ENCODE measurements around the gene SMIM34.
"Not testable (repeated sequence)": the region's sequence is repeated elsewhere in the genome, so short reads cannot be mapped to it uniquely, and the experiment has no call there.

SMIM34 gene, protein sequence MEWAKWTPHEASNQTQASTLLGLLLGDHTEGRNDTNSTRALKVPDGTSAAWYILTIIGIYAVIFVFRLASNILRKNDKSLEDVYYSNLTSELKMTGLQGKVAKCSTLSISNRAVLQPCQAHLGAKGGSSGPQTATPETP

DNA sequence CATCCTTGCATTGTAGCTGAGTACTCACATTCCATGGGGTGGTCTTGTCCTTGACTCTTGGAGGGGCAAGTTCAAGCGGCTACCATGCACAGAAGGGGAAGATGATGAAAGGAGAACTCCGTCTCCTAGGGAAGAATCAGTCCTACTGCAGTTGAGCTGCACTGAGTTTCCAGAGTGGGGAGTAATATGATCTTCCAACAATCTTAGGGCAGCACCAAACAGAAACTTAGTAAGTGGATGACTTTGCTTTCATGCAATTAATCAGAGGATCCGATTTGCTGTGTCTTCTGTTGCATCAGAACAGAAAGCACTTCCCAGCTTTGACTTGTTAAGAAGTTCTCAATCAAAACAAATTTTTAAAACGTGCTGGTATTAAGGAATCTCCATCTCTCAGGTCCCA lies at the start of gene SMIM34:
TSS of gene SMIM34 (minus strand) at position 147 of the 400 bp plus-strand sequence. CDS start at position 35, 112 bp downstream.
- not testable (repeated sequence) for H3K27ac ChIP-seq

DNA sequence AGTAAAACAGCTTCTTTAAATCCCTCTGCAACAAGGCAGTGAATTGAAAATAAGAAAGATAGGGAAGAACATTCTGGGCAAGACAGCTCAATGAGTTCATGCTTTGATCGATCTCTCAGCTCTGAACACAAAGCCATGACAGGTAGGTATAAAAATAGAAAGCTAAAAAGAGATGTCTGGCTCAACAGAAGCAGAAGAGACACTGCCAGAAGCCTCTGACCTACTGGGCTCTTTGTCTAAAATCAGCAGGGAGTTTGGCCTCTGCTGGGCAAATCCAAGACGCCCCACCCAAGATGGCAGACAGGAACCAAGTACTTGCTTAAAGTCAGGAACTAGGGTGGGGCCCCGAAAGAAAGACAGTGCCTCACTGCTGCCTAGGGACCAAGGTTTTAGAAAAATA lies 43.6 kb upstream of the SMIM34 start:
- H3K27ac ChIP-seq: not testable (repeated sequence)

- not testable (repeated sequence) for H3K27ac ChIP-seq
These were observed 35.7 kb upstream of the SMIM34 start for GRCh38 chr21:34459426-34459825.

DNA sequence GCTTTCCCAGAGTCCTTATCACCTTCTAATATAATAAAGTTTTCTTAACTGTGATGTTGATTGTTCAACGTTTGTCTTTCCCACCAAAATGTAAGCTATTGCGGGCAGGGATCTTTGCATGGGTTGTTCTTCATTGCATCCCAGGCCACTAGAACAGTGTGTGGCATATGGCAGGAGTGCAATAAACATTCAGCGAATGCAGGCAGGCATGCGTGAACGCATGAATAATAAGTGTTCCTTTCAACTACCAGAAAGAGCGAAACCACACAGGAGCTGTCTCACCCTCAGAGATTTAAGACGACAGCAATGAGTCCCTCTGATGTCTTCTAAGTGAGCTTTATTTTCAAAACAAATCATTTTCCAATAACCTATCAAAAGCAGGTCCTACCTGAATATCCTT lies 34.5 kb upstream of the SMIM34 start:
- not testable (repeated sequence) for H3K27ac ChIP-seq

DNA sequence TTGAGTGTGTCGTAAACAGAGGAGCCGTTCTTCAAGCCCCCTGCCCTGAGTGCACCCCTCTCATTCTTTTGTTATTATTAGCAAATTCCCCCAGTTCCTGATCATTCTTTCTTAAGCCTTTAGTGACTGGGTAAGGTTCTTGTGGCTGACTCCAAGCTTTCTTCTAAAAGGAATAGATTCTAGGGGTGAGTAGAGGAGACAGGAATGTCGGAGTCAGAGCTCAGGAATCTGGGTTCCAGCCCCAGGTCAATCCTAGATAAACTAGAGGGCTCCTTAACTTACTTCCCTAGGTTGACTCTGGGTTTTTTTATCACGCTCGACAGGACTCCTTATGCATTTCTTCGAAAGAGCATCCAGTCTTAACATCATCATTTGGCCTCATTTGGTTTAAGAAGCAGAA lies 32.4 kb upstream of the SMIM34 start:
- not testable (repeated sequence) for H3K27ac ChIP-seq

DNA sequence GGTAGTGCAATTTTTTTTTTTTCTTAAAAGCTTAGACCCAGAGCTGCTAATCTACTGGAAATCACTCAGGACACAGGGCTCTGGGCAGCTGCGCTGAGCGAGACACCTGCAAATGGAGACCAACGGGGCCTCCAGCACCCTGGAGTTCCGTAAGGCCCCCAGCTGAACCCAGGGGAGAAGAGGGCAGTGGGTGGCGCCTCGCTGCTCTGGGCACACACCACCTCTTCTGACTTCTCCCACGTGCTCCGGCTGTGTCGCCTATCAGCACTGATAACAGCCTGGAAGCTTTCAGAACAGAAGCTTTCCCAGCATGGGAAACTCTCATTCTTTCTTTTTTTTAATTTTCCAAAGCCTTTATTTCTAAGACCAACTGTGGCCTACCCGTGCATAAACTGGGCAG lies 31.9 kb upstream of the SMIM34 start:
- not testable (repeated sequence) for H3K27ac ChIP-seq

DNA sequence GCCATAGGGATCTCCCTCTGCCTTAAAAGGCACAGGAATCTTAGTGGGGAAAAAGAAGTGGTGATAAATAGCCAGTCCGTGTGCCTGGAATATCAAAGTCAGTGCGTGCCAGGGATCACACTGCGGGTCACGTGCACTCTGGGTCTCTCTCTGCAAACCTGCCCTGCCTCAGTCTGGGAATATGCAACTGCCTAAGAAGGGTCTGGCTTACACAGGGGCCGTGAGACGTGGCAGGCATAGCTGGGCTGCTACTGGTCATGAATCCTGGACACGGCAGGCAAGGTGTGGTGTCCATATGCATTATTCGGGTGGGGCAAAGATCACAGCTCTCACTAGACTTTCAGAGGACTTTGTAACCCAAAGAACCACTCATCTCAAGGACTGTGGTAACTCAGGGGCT lies 23.3 kb upstream of the SMIM34 start:
- not testable (repeated sequence) for H3K27ac ChIP-seq

- H3K27ac ChIP-seq: not testable (repeated sequence)
These were observed 19.7 kb upstream of the SMIM34 start for GRCh38 chr21:34443486-34443885.

DNA sequence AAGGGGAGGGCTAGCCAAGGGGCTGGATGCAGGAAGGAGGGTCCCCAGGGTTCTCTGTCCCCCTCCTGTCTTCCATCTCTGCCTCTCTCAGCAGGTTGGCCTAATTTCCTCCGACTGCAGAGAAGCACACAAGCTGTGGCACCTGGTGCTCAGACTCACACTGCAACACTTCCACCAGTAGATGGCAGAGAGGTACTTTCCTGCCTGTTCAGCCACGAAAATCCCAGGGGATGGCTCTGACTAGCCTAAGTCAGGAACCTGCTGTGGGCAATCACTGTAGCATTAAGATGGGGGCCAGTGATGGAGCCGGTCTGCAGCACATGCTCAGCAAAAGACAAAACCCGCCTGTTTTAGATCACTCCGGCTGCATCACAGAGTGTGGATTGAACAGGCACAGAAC lies 6.0 kb upstream of the SMIM34 start:
- H3K27ac ChIP-seq: not testable (repeated sequence)

DNA sequence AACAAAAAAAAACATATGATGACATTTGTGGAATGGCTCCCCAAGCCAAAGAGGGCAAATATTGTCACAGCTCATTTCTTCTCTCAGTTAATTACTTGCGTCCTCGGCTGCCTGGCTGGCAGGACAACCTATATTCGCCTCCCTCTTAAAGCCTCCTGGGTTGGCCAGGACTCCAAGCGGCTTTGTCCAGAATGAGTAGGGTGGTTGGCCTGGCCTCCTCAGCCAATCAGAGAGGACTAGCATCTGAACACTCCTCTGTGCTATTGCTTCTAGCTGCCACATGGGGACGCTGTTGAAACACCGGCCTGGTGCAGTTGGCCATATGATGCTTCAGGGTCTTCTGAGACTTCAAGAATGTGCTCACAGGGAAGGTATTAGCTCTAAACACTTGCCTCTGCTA lies 4.7 kb upstream of the SMIM34 start:
- H3K27ac ChIP-seq: not testable (repeated sequence)

- H3K27ac ChIP-seq: not testable (repeated sequence)
These were observed 3.6 kb upstream of the SMIM34 start for GRCh38 chr21:34427339-34427738.

DNA sequence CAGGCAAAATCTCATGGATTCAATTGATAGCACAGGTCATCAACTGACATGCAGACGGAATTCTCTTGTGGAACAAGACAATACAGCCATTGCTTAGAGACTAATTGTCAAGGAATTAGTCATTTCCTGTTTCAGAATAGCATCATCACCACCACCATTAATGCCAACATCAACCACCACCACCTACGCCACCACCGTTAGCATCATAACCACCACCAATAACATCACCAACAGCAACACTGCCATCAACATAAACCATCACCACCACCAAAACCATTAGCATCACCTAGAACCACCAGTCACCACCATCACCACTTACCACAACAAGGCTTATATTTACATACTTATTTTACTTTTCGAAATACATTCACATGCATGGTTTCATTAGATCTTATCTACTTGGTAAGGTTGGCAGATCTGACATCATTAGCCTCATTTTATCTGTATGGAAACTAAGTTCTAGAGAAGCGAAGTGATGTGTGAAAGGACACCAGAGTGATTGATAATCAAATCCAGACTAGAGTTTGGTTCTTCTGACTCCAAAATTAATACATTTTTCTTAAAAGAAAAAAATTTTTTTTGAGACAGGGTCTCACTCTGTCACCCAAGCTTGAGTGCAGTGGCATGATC lies 6.2 kb downstream of the SMIM34 start:
- not testable (repeated sequence) for H3K27ac ChIP-seq

GRCh38 chr21:34407294-34407693 lies 16.5 kb downstream of the SMIM34 start:
- not testable (repeated sequence) for H3K27ac ChIP-seq

GRCh38 chr21:34406676-34407075 lies 17.1 kb downstream of the SMIM34 start:
- not testable (repeated sequence) for H3K27ac ChIP-seq

DNA sequence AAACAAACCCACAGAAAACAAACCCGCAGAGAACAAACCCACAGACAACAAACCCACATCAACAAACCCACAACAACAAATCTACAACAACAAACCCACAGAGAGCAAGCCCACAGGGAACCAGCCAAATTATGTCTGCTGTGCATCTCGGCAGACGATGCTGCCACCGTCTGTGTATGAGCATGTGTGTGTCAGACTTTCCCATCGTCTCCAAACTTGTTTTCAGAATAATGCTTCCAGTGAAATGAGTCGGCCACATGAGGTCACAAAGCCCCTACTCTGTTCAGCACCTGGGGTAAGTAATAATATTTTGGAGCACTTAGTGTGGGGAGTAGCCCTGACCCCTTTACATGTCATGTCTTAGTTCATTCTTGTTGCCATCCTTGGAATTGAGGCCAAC lies 17.6 kb downstream of the SMIM34 start:
- not testable (repeated sequence) for H3K27ac ChIP-seq

DNA sequence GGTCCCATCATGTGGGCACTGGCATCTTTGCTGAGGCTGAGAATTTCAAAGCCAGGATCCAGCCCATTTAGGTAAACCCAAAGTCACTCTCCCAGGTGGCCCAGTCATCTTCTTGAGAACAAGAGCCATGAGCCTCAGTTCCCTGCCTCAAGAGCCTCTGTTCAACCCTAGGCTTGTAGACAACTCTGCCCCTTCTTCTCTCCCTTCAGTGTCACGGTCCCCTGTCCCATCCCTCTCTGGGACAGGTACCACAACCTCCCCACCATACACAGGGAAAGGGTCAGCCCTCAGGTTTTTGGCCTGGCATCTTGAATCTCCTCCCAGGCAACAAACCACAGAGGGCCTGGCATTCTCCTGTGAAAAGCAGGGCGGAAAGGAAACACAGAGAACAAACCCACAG lies 18.1 kb downstream of the SMIM34 start:
- H3K27ac ChIP-seq: not testable (repeated sequence)

GRCh38 chr21:34404742-34405141 lies 19.0 kb downstream of the SMIM34 start:
- not testable (repeated sequence) for H3K27ac ChIP-seq

- not testable (repeated sequence) for H3K27ac ChIP-seq
These were observed 23.2 kb downstream of the SMIM34 start for GRCh38 chr21:34400522-34400921.

DNA sequence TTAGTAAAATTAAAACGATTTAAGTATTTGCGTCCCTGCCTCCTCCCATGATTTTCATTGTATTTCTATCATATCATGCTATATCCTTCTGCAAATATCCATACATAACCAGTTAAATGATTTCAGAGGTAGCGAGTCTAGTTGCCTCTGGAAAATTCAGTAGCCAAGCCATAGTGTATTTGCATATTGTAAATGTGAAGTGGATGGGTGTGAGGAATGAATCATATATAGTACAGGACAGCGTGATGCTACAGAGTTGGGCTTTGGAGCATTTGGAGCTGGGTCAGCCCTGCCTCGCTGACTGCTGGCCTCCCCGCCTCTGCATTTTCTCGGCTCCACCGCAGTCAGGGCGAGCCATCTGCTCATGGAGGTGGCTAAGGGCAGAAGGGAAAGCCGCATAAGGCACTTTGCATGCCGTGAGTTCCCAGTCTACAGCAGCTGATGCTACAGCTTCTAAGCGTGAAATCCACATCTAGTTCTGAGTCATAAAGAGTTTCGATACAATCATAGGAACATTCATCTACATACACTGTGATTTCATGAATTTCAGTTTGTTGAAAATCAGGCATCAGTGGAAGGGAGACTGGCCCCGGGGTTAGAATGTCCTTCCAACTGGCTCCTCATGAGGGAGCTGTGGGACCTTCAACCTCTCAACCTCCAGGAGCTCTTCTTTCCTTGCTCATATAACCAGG lies 39.9 kb downstream of the SMIM34 start:
- not testable (repeated sequence) for H3K27ac ChIP-seq

GRCh38 chr21:34383138-34383537 lies 40.6 kb downstream of the SMIM34 start:
- H3K27ac ChIP-seq: not testable (repeated sequence)

- not testable (repeated sequence) for H3K27ac ChIP-seq
These were observed 48.2 kb downstream of the SMIM34 start for GRCh38 chr21:34375619-34375972.

GRCh38 chr21:34374940-34375618 lies 48.7 kb downstream of the SMIM34 start, which contains the start of gene SMIM11:
SMIM11 (plus strand) TSS chr21:34375507; CDS start chr21:34379505, 3,998 bp downstream.
- not testable (repeated sequence) for H3K27ac ChIP-seq

DNA sequence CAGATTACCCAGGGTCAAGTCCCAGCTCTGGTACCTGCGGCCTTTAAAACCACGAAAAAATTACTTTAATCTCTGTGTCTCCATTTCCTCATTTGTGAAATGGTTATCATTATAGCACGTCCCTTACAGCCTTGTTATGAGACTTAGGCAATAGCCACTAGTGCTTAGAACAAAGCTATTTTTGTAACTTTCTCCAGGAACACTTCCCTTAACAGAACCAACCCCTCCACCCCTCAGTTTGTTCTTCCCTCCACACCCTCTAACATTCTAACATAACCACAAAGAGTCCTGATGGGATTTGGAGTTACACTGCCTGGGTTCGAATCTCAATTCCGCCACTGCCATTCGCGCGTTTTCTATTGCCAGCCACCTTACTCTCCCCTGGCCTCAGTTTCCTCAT lies 49.3 kb downstream of the SMIM34 start:
- not testable (repeated sequence) for H3K27ac ChIP-seq

All from VCaP (cell line).